Activated B cell treated with CpG ODN at 0.5 μM for 24 hours (primary cell): Measurements from ENCODE around the gene RHO. TPM values are rescaled to one million over a fixed set of nuclear protein-coding genes. Genes with fewer than 3 reads are reported as not detected.
A peak's percentile ranks its signal among the peaks of the same experiment; 100 is the strongest.

Experiments used
- ATAC-seq: fragments of 200-7000 bp; cut with Tn5 transposase; one replicate; pipeline ENCODE4 v1.10.0; 2021; ENCODE audit warnings: low read depth, mild to moderate bottlenecking, moderate library complexity
- CTCF ChIA-PET: fragments of 350-600 bp; sonication (Branson Sonifier 250); formaldehyde crosslinking; loops from one replicate; lab custom pipeline; 2021; ENCODE audit warnings: antibody characterized with exemption; lab: Charles Lee
- POLR2A ChIA-PET: fragments of 350-600 bp; sonication (Branson Sonifier 250); formaldehyde crosslinking; loops from one replicate; lab custom pipeline; 2021; ENCODE audit warnings: antibody characterized with exemption; lab: Charles Lee
- DNase-seq: peaks from one replicate; pipeline ENCODE4 v3.0.0; 2022
- H3K27ac Mint-ChIP-seq: one replicate; pipeline ENCODE4 v1.8.0; 2020; ENCODE audit warnings: mixed read lengths
- H3K27me3 Mint-ChIP-seq: one replicate; pipeline ENCODE4 v1.8.0; 2021; ENCODE audit warnings: mixed read lengths
- H3K36me3 Mint-ChIP-seq: one replicate; pipeline ENCODE4 v1.8.0; 2021; ENCODE audit warnings: low read depth, mixed read lengths
- H3K4me1 Mint-ChIP-seq: one replicate; pipeline ENCODE4 v1.8.0; 2021; ENCODE audit warnings: mixed read lengths
- H3K4me3 Mint-ChIP-seq: one replicate; pipeline ENCODE4 v1.8.0; 2020; ENCODE audit warnings: mild to moderate bottlenecking, mixed read lengths
- H3K9me3 Mint-ChIP-seq: one replicate; pipeline ENCODE4 v1.8.0; 2020; ENCODE audit warnings: mixed read lengths
- CTCF ChIP-seq: fragments of 200-600 bp; IDR thresholded peaks from one replicate; pipeline ENCODE4 v1.8.0; 2022; ENCODE audit warnings: antibody characterized with exemption, mild to moderate bottlenecking
- intact Hi-C: fragments of 100-400 bp; cut with micrococcal nuclease; formaldehyde crosslinking; loops from one replicate; pipeline ENCODE4 v1.15.1; 2024
- total RNA-seq: library from RNA; stranded (reverse); gene quantifications from 2 replicates; pipeline ENCODE4 v1.2.3, GENCODE V29; 2022

RHO gene
- total RNA-seq, 1 donor from 2014 or later, result not detected

GRCh38 chr3:129582799-129583198, 54.4 kb downstream of the RHO start:
- Mint-ChIP-seq H3K4me1 (peaks cover 24% of the 10 kb centered on the region), H3K36me3 (no peaks in the 10 kb centered on the region), H3K27me3 (no peaks in the 10 kb centered on the region), H3K9me3 (no peaks in the 10 kb centered on the region), H3K27ac (peak overlapping the region; percentile 22), H3K4me3 (no peak overlapping the region)
- ChIA-PET POLR2A (no interaction called here), CTCF (no interaction called here)
- no peak for TF ChIP-seq CTCF
- intact Hi-C loops, result no loop called here
- DNase-seq, result no peak
- ATAC-seq, result no peak

GRCh38 chr3:129583289-129583688, 54.9 kb downstream of the RHO start:
- no peaks in the 10 kb centered on the region for H3K27me3 Mint-ChIP-seq
- ATAC-seq (no peak), DNase-seq (no peak)
- H3K4me1 Mint-ChIP-seq, result peaks cover 19% of the 10 kb centered on the region
- CTCF ChIA-PET, result no interaction called here
- no peaks in the 10 kb centered on the region for H3K36me3 Mint-ChIP-seq
- no peak overlapping the region for H3K4me3 Mint-ChIP-seq
- no peak for TF ChIP-seq CTCF
- H3K9me3 Mint-ChIP-seq, result no peaks in the 10 kb centered on the region
- intact Hi-C loops, result no loop called here
- POLR2A ChIA-PET, result no interaction called here
- peak overlapping the region; percentile 22 for H3K27ac Mint-ChIP-seq

GRCh38 chr3:129584631-129585030, 56.2 kb downstream of the RHO start:
- no peak for DNase-seq
- H3K27me3 Mint-ChIP-seq, result no peaks in the 10 kb centered on the region
- ATAC-seq, result no peak
- H3K4me3 Mint-ChIP-seq, result no peak overlapping the region
- ChIA-PET POLR2A (no interaction called here), CTCF (no interaction called here)
- no peak for TF ChIP-seq CTCF
- H3K27ac Mint-ChIP-seq, result no peak overlapping the region
- H3K36me3 Mint-ChIP-seq, result no peaks in the 10 kb centered on the region
- intact Hi-C loops, result no loop called here
- no peaks in the 10 kb centered on the region for H3K9me3 Mint-ChIP-seq
- H3K4me1 Mint-ChIP-seq, result peaks cover 9% of the 10 kb centered on the region

Other genes starting within 250 kb of the RHO start
- 31.7 and 37.2 TPM in 2 replicates for gene HMCES, start 249.8 kb upstream of the RHO start, total RNA-seq
- gene EFCAB12, start 100.0 kb upstream of the RHO start, total RNA-seq, result 1.8 and 2.1 TPM in 2 replicates
- gene MBD4, start 88.7 kb upstream of the RHO start, total RNA-seq, result 86.3 and 98.7 TPM in 2 replicates
- 18.7 and 19.2 TPM in 2 replicates for gene IFT122, start 88.4 kb upstream of the RHO start, total RNA-seq
- gene H1-8, start 14.5 kb downstream of the RHO start, total RNA-seq, result not detected in 2 replicates
- gene PLXND1, start 78.0 kb downstream of the RHO start, total RNA-seq, result 3.1 and 3.7 TPM in 2 replicates